Measurements from ENCODE around the gene IGFN1. TPM values are rescaled to one million over a fixed set of nuclear protein-coding genes. Genes with fewer than 3 reads are reported as not detected.

The IGFN1 gene
- total and polyA plus RNA-seq, 2 of the 4 experiments (the other 2 are of a cell fraction): 0.05 TPM; not detected in 1

GRCh38 chr1:201172326-201172725 lies 18.3 kb upstream of the IGFN1 start:
- intact Hi-C loops (cut with micrococcal nuclease) (no loop called here), in situ Hi-C loops (cut with MboI; ENCODE audit: low sequenced_read_pairs) (no loop called here), dilution Hi-C loops (cut with HindIII; ENCODE audit: low sequenced_read_pairs, unreplicated experiment) (no loop called here)
- Histone ChIP-seq H3K4me3 (ENCODE audit: insufficient read depth, low read depth, low read length) (no peak overlapping the region), H2AK5ac (ENCODE audit: low read depth, low read length) (no peak overlapping the region), H2BK5ac (ENCODE audit: low read depth, low read length, poor library complexity, severe bottlenecking) (no peak overlapping the region), H3K23ac (ENCODE audit: low read depth, low read length) (no peak overlapping the region), H3K4me1 (ENCODE audit: control insufficient read depth, insufficient read depth, low read length) (0 out of 2 replicates have a peak, but pooled peaks cover 2% of the 10 kb centered on the region), H3K4me2 (ENCODE audit: low read depth, low read length) (no peak overlapping the region), H3K4ac (ENCODE audit: low read depth, low read length) (no peak overlapping the region), H2BK20ac (ENCODE audit: low read depth, low read length) (no peak overlapping the region), H3K27ac (ENCODE audit: insufficient read depth, low read length) (no peak overlapping the region), H4K5ac (ENCODE audit: low read depth, low read length) (no peak overlapping the region), H3K18ac (ENCODE audit: low read depth, low read length) (no peak overlapping the region), H3K56ac (ENCODE audit: extremely low read depth, insufficient read depth, low read length) (no peak overlapping the region), H4K20me1 (ENCODE audit: insufficient read depth, low read length) (no peaks in the 10 kb centered on the region), H2AK9ac (replicated peaks; ENCODE audit: low read depth, low read length, poor library complexity) (no peak overlapping the region), H2BK120ac (ENCODE audit: low read depth, low read length) (no peak overlapping the region), H3K9me1 (ENCODE audit: insufficient read depth, low read length) (peaks cover 3% of the 10 kb centered on the region), H3K14ac (replicated peaks; ENCODE audit: low read depth, low read length) (no peak overlapping the region), H3K36me3 (ENCODE audit: control insufficient read depth, insufficient read depth, low read length) (no peaks in the 10 kb centered on the region), H4K91ac (ENCODE audit: insufficient read depth, low read depth, low read length) (no peak overlapping the region), H3K79me1 (ENCODE audit: low read depth in 1 of 2, low read length in 2 of 2) (no peaks in the 10 kb centered on the region), H2AFZ (replicated peaks; ENCODE audit: low read length, poor library complexity) (no peak overlapping the region), H3K9ac (ENCODE audit: low read depth, low read length) (no peak overlapping the region), H2BK15ac (ENCODE audit: low read depth, low read length) (no peak overlapping the region), H3K27me3 (ENCODE audit: control insufficient read depth, insufficient read depth, low read length) (peaks cover 6% of the 10 kb centered on the region), H3K9me3 (ENCODE audit: control insufficient read depth, insufficient read depth, low read length) (no peaks in the 10 kb centered on the region), H4K8ac (ENCODE audit: low read depth in 2 of 2, low read length in 2 of 2) (no peak overlapping the region)
- DNase-seq (no peak), ATAC-seq (ENCODE audit: low read depth) (no peak)
- CTCF ChIA-PET: no interaction called here
- no peak for TF ChIP-seq RFX5 (IDR thresholded peaks at IDR 0.05; ENCODE audit: low read depth, low read length)
- TF ChIP-seq CHD1 (IDR thresholded peaks at IDR 0.05; ENCODE audit: low read depth, low read length): no peak
- TF ChIP-seq, protein P1, sequence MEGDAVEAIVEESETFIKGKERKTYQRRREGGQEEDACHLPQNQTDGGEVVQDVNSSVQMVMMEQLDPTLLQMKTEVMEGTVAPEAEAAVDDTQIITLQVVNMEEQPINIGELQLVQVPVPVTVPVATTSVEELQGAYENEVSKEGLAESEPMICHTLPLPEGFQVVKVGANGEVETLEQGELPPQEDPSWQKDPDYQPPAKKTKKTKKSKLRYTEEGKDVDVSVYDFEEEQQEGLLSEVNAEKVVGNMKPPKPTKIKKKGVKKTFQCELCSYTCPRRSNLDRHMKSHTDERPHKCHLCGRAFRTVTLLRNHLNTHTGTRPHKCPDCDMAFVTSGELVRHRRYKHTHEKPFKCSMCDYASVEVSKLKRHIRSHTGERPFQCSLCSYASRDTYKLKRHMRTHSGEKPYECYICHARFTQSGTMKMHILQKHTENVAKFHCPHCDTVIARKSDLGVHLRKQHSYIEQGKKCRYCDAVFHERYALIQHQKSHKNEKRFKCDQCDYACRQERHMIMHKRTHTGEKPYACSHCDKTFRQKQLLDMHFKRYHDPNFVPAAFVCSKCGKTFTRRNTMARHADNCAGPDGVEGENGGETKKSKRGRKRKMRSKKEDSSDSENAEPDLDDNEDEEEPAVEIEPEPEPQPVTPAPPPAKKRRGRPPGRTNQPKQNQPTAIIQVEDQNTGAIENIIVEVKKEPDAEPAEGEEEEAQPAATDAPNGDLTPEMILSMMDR (conservative IDR thresholded peaks at IDR 0.05; ENCODE audit: low read depth, low read length): no peak
- no CpG with 5 or more reads among the region's 4 CpGs for WGBS, 2 experiments (ENCODE audit: extremely low coverage in 2 of 2, insufficient read length in 1 of 2)
- POLR2A ChIA-PET (ENCODE audit: unreplicated experiment): no interaction called here
- no TSS peak for BruUV-seq (replicated peaks)
